Neural cell (in vitro differentiated cells): ENCODE data around the gene ZBTB40.

ENCODE experiments used
- TF ChIP-seq, protein P1 (sequence below): fragments of 450-650 bp; IDR thresholded peaks from 2 replicates; pipeline ENCODE4 v1.5.1; 2014; ENCODE audit warnings: antibody characterized with exemption, mild to moderate bottlenecking, moderate library complexity; ENCODE audit not compliant: poor library complexity, severe bottlenecking
- TF ChIP-seq, protein P2 (sequence below): IDR thresholded peaks from 2 replicates; pipeline ENCODE4 v1.6.1; 2012; ENCODE audit warnings: borderline replicate concordance

GRCh38 chr1:22528451-22528850, 76.8 kb downstream of the ZBTB40 start:
- TF ChIP-seq, protein P1, sequence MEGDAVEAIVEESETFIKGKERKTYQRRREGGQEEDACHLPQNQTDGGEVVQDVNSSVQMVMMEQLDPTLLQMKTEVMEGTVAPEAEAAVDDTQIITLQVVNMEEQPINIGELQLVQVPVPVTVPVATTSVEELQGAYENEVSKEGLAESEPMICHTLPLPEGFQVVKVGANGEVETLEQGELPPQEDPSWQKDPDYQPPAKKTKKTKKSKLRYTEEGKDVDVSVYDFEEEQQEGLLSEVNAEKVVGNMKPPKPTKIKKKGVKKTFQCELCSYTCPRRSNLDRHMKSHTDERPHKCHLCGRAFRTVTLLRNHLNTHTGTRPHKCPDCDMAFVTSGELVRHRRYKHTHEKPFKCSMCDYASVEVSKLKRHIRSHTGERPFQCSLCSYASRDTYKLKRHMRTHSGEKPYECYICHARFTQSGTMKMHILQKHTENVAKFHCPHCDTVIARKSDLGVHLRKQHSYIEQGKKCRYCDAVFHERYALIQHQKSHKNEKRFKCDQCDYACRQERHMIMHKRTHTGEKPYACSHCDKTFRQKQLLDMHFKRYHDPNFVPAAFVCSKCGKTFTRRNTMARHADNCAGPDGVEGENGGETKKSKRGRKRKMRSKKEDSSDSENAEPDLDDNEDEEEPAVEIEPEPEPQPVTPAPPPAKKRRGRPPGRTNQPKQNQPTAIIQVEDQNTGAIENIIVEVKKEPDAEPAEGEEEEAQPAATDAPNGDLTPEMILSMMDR, result no peak
- TF ChIP-seq, protein P2, sequence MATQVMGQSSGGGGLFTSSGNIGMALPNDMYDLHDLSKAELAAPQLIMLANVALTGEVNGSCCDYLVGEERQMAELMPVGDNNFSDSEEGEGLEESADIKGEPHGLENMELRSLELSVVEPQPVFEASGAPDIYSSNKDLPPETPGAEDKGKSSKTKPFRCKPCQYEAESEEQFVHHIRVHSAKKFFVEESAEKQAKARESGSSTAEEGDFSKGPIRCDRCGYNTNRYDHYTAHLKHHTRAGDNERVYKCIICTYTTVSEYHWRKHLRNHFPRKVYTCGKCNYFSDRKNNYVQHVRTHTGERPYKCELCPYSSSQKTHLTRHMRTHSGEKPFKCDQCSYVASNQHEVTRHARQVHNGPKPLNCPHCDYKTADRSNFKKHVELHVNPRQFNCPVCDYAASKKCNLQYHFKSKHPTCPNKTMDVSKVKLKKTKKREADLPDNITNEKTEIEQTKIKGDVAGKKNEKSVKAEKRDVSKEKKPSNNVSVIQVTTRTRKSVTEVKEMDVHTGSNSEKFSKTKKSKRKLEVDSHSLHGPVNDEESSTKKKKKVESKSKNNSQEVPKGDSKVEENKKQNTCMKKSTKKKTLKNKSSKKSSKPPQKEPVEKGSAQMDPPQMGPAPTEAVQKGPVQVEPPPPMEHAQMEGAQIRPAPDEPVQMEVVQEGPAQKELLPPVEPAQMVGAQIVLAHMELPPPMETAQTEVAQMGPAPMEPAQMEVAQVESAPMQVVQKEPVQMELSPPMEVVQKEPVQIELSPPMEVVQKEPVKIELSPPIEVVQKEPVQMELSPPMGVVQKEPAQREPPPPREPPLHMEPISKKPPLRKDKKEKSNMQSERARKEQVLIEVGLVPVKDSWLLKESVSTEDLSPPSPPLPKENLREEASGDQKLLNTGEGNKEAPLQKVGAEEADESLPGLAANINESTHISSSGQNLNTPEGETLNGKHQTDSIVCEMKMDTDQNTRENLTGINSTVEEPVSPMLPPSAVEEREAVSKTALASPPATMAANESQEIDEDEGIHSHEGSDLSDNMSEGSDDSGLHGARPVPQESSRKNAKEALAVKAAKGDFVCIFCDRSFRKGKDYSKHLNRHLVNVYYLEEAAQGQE, result no peak
